Muscle layer of colon (tissue), 2 donors: Measurements from ENCODE around the gene CRTC1.

Source experiments
- H3K27ac ChIP-seq: one replicate; pipeline ENCODE4 v1.7.0; 2013; ENCODE audit warnings: low read depth, mild to moderate bottlenecking, low read length, moderate library complexity
- H3K27me3 ChIP-seq, 2 donors: one replicate each; pipeline ENCODE4 v1.7.0; 2013; ENCODE audit warnings: low read length in 2 of 2, mild to moderate bottlenecking in 2 of 2; ENCODE audit not compliant: insufficient read depth in 2 of 2, control insufficient read depth in 1 of 2
- H3K36me3 ChIP-seq: one replicate; pipeline ENCODE4 v1.7.0; 2013; ENCODE audit warnings: mild to moderate bottlenecking, low read length; ENCODE audit not compliant: insufficient read depth
- H3K4me1 ChIP-seq: one replicate; pipeline ENCODE4 v1.7.0; 2013; ENCODE audit warnings: mild to moderate bottlenecking, low read length; ENCODE audit not compliant: insufficient read depth
- H3K4me3 ChIP-seq, 2 donors: one replicate each; pipeline ENCODE4 v1.7.0; 2013; ENCODE audit warnings: low read length in 2 of 2, low read depth in 1 of 2, mild to moderate bottlenecking in 1 of 2, moderate library complexity in 1 of 2
- H3K9ac ChIP-seq: one replicate; pipeline ENCODE4 v1.7.0; 2013; ENCODE audit warnings: low read length
- H3K9me3 ChIP-seq: one replicate; pipeline ENCODE4 v1.7.0; 2013; ENCODE audit warnings: mild to moderate bottlenecking, low read length
- donor health status: abdominal sarcoma.
- donor health status: Adenocarcinoma of cecum.

The CRTC1 gene

DNA sequence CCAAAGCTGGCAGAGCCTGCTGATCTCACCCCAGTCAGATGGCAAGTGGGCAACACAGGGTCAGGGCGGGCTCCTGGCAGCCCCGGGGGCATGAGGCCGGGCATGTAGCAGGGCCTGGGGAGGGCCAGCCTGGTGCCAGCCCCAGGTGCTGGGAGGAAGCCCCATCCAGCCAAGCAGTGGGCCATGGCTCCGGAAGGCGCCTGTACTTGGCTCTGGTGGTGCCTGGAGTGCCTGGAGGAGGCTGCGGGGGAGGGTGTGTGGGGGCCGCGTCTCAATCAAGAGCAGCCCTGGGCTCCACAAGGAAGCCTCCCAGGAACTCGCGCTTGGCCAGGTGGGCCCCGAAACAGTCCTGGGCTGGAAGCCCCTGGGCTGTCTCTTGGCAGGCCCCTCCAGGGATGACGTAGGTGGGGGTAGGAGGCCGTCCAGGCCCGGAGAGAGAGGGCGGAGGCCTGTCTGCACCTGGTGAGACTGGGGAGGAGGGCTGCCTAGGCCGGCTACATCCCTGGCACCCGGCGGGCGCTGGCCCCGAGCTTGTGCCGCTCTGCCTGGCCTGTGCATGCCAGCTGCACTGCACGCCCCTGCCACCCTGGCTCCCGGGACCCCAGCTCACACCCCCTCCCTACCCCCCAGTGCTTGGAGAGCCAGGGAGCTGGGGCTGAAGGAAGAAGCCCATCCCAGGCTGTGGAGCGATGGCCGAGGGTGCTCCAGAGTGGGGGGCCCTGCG, 61.7 kb downstream of the CRTC1 start:
- H3K27me3 ChIP-seq, result no peaks in the 10 kb centered on the region
- no peak overlapping the region for H3K4me3 ChIP-seq
- peaks cover 8% of the 10 kb centered on the region for H3K36me3 ChIP-seq
- H3K4me1 ChIP-seq, result no peaks in the 10 kb centered on the region
- no peak overlapping the region for H3K9ac ChIP-seq
- no peak overlapping the region for H3K27ac ChIP-seq
- no peaks in the 10 kb centered on the region for H3K9me3 ChIP-seq

- Histone ChIP-seq H3K36me3 (peaks cover 9% of the 10 kb centered on the region), H3K9ac (no peak overlapping the region), H3K4me1 (no peaks in the 10 kb centered on the region), H3K9me3 (no peaks in the 10 kb centered on the region), H3K27me3 (no peaks in the 10 kb centered on the region), H3K27ac (no peak overlapping the region), H3K4me3 (no peak overlapping the region)
These were observed 62.5 kb downstream of the CRTC1 start for GRCh38 chr19:18745931-18746330.

GRCh38 chr19:18746401-18747325, 63.2 kb downstream of the CRTC1 start:
- no peaks in the 10 kb centered on the region for H3K4me1 ChIP-seq
- H3K9me3 ChIP-seq, result no peaks in the 10 kb centered on the region
- no peaks in the 10 kb centered on the region for H3K27me3 ChIP-seq
- no peak overlapping the region for H3K9ac ChIP-seq
- no peak overlapping the region for H3K27ac ChIP-seq
- H3K4me3 ChIP-seq, result no peak overlapping the region
- peaks cover 9% of the 10 kb centered on the region for H3K36me3 ChIP-seq

- H3K4me1 ChIP-seq, result no peaks in the 10 kb centered on the region
- H3K9ac ChIP-seq, result no peak overlapping the region
- H3K27ac ChIP-seq, result no peak overlapping the region
- no peaks in the 10 kb centered on the region for H3K9me3 ChIP-seq
- H3K36me3 ChIP-seq, result peaks cover 9% of the 10 kb centered on the region
- H3K4me3 ChIP-seq, result no peak overlapping the region
- no peaks in the 10 kb centered on the region for H3K27me3 ChIP-seq
These were observed 66.1 kb downstream of the CRTC1 start for GRCh38 chr19:18749362-18750231.

- H3K36me3 ChIP-seq, result peaks cover 9% of the 10 kb centered on the region
- H3K9ac ChIP-seq, result no peak overlapping the region
- no peaks in the 10 kb centered on the region for H3K9me3 ChIP-seq
- no peaks in the 10 kb centered on the region for H3K4me1 ChIP-seq
- no peak overlapping the region for H3K4me3 ChIP-seq
- H3K27me3 ChIP-seq, result no peaks in the 10 kb centered on the region
- no peak overlapping the region for H3K27ac ChIP-seq
These were observed 67.0 kb downstream of the CRTC1 start for GRCh38 chr19:18750295-18750970.

- no peak overlapping the region for H3K9ac ChIP-seq
- H3K27me3 ChIP-seq, result no peaks in the 10 kb centered on the region
- H3K9me3 ChIP-seq, result no peaks in the 10 kb centered on the region
- no peaks in the 10 kb centered on the region for H3K4me1 ChIP-seq
- no peak overlapping the region for H3K4me3 ChIP-seq
- H3K36me3 ChIP-seq, result peaks cover 9% of the 10 kb centered on the region
- no peak overlapping the region for H3K27ac ChIP-seq
These were observed 68.1 kb downstream of the CRTC1 start for GRCh38 chr19:18751571-18751970.

- Histone ChIP-seq H3K36me3 (peaks cover 8% of the 10 kb centered on the region), H3K9me3 (no peaks in the 10 kb centered on the region), H3K4me1 (no peaks in the 10 kb centered on the region), H3K27ac (no peak overlapping the region), H3K9ac (no peak overlapping the region), H3K27me3 (no peaks in the 10 kb centered on the region), H3K4me3 (no peak overlapping the region)
These were observed 71.0 kb downstream of the CRTC1 start for GRCh38 chr19:18754501-18754900.

- H3K36me3 ChIP-seq, result no peaks in the 10 kb centered on the region
- no peak overlapping the region for H3K9ac ChIP-seq
- H3K27me3 ChIP-seq, result no peaks in the 10 kb centered on the region
- no peaks in the 10 kb centered on the region for H3K9me3 ChIP-seq
- H3K4me3 ChIP-seq, result no peak overlapping the region
- no peak overlapping the region for H3K27ac ChIP-seq
- H3K4me1 ChIP-seq, result peaks cover 11% of the 10 kb centered on the region
These were observed 73.4 kb downstream of the CRTC1 start for GRCh38 chr19:18756896-18757295.

GRCh38 chr19:18759304-18759994, 76.0 kb downstream of the CRTC1 start:
- Histone ChIP-seq H3K27ac (no peak overlapping the region), H3K9ac (no peak overlapping the region), H3K4me1 (peaks cover 21% of the 10 kb centered on the region), H3K36me3 (no peaks in the 10 kb centered on the region), H3K9me3 (no peaks in the 10 kb centered on the region), H3K27me3 (no peaks in the 10 kb centered on the region), H3K4me3 (no peak overlapping the region)

GRCh38 chr19:18759995-18760426, 76.5 kb downstream of the CRTC1 start:
- Histone ChIP-seq H3K9ac (no peak overlapping the region), H3K36me3 (no peaks in the 10 kb centered on the region), H3K4me1 (peaks cover 21% of the 10 kb centered on the region), H3K27me3 (no peaks in the 10 kb centered on the region), H3K27ac (no peak overlapping the region), H3K4me3 (no peak overlapping the region), H3K9me3 (no peaks in the 10 kb centered on the region)
